Measurements from ENCODE around the gene SLC9A9. TPM values are rescaled to one million over a fixed set of nuclear protein-coding genes. Genes with fewer than 3 reads are reported as not detected.
A peak's percentile ranks its signal among the peaks of the same experiment; 100 is the strongest.

The SLC9A9 gene
- total RNA-seq, 3 donors from 2014 or later (not counting 1 experiment from before 2014, with no cell fraction given), result 24.0 to 29.1 (median 27.2) TPM

DNA sequence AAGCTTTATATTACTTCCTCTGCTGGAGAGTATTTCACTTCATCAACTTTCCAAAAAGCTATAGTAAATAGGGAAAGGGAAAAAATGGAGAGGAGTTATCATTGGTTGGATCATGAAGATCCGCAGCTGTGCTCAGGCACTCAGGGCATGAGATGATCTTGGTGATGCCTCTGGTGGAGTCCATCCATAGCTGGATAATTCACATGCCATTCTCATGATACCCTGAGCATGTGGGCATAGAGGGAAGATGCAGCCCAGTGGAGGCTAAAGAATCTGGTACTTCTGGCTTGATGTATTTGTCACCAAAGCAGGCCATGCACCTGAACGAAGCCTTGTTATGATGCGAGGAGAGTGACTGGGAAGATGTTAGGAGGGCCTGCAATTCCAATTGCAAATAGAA lies 578.5 kb downstream of the SLC9A9 start:
- Mint-ChIP-seq H3K27ac (peak overlapping the region; percentile 35 to 52), H3K4me3 (no peak overlapping the region), H3K36me3 (peaks cover 7% of the 10 kb centered on the region), H3K4me1 (peaks cover 41 to 72% of the 10 kb centered on the region in 2 donors), H3K9me3 (no peaks in the 10 kb centered on the region), H3K27me3 (ENCODE audit: low read depth in 2 of 2) (no peaks in the 10 kb centered on the region)
- H3K9me3 ChIP-seq (ENCODE audit: control insufficient read depth, insufficient read depth, low read length), result no peaks in the 10 kb centered on the region
- no peaks in the 10 kb centered on the region for H3K36me3 ChIP-seq (ENCODE audit: control insufficient read depth, insufficient read depth, low read length)
- ATAC-seq, result no peak
- no peak overlapping the region for H3K27ac ChIP-seq (ENCODE audit: low read length)
- DNase-seq, result no peak
- H3K27me3 ChIP-seq (ENCODE audit: control insufficient read depth, insufficient read depth, low read length), result no peaks in the 10 kb centered on the region
- intact Hi-C loops (cut with micrococcal nuclease), result loop anchor here (5.0 kb wide), 1 partner anchor 33 kb away; no protein-coding TSS in a partner anchor
- TF ChIP-seq, protein P1, sequence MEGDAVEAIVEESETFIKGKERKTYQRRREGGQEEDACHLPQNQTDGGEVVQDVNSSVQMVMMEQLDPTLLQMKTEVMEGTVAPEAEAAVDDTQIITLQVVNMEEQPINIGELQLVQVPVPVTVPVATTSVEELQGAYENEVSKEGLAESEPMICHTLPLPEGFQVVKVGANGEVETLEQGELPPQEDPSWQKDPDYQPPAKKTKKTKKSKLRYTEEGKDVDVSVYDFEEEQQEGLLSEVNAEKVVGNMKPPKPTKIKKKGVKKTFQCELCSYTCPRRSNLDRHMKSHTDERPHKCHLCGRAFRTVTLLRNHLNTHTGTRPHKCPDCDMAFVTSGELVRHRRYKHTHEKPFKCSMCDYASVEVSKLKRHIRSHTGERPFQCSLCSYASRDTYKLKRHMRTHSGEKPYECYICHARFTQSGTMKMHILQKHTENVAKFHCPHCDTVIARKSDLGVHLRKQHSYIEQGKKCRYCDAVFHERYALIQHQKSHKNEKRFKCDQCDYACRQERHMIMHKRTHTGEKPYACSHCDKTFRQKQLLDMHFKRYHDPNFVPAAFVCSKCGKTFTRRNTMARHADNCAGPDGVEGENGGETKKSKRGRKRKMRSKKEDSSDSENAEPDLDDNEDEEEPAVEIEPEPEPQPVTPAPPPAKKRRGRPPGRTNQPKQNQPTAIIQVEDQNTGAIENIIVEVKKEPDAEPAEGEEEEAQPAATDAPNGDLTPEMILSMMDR (IDR thresholded peaks at IDR 0.05), result no peak
- H3K4me1 ChIP-seq (ENCODE audit: control insufficient read depth, insufficient read depth, low read length), result peaks cover 24% of the 10 kb centered on the region
- WGBS (ENCODE audit: insufficient coverage), result 97% methylated on average over 3 of the region's 3 CpGs
- H3K4me3 ChIP-seq (ENCODE audit: low read length), result no peak overlapping the region

DNA sequence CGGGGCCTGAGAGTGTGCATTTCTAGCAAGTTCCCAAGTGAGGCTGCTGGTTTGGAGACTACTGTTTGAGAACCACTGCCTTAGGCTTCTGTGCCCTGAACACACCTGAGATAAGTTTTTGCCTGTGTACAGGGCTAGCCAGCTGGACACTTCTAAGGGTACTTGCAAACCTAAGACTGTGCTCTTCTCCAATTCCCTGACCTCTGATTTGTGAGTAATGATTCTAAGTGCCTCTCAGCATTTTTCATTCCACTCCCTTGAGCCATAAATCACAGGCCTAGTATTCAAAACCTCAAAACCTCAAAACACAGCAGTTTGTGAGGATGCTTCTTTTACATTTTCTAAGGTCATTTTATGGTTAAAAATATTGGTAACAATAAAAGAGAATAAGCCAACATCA lies 580.3 kb downstream of the SLC9A9 start:
- H3K36me3 Mint-ChIP-seq, result peaks cover 7% of the 10 kb centered on the region
- no peak for ATAC-seq
- intact Hi-C loops (cut with micrococcal nuclease), result loop anchor here (5.0 kb wide), 1 partner anchor 34 kb away; no protein-coding TSS in a partner anchor
- WGBS (ENCODE audit: insufficient coverage), result 100% methylated on average over 1 of the region's 1 CpG
- H3K4me1 Mint-ChIP-seq, result peaks cover 44 to 66% of the 10 kb centered on the region in 2 donors
- H3K27me3 ChIP-seq (ENCODE audit: control insufficient read depth, insufficient read depth, low read length), result no peaks in the 10 kb centered on the region
- peaks cover 24% of the 10 kb centered on the region for H3K4me1 ChIP-seq (ENCODE audit: control insufficient read depth, insufficient read depth, low read length)
- no peak overlapping the region for H3K27ac Mint-ChIP-seq
- H3K4me3 ChIP-seq (ENCODE audit: low read length), result no peak overlapping the region
- H3K4me3 Mint-ChIP-seq, result no peak overlapping the region
- H3K27me3 Mint-ChIP-seq (ENCODE audit: low read depth in 2 of 2), result no peaks in the 10 kb centered on the region
- no peaks in the 10 kb centered on the region for H3K9me3 Mint-ChIP-seq
- no peaks in the 10 kb centered on the region for H3K9me3 ChIP-seq (ENCODE audit: control insufficient read depth, insufficient read depth, low read length)
- no peak overlapping the region for H3K27ac ChIP-seq (ENCODE audit: low read length)
- H3K36me3 ChIP-seq (ENCODE audit: control insufficient read depth, insufficient read depth, low read length), result no peaks in the 10 kb centered on the region
- no peak for DNase-seq
- TF ChIP-seq, protein P1 (IDR thresholded peaks at IDR 0.05), result no peak

DNA sequence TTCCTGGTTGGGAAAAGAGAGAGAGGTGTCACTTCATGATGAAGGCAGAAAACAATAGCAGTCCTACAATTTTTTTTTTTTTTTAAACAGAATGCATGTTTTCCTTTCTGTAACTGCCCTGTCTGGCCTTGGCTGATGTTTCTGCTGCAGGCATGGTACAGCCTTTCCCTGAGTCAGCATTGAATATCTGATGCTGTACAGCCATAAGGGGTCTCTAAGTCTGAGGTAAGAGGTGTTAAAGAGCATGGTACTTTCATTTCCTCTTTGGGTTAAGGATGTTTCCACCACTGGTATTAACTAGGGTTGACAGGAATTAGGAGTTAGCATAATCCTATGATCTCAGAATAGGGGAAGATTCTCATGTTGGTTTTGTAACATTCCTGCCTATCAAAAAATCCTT lies 581.3 kb downstream of the SLC9A9 start:
- H3K27me3 ChIP-seq (ENCODE audit: control insufficient read depth, insufficient read depth, low read length), result no peaks in the 10 kb centered on the region
- H3K27me3 Mint-ChIP-seq (ENCODE audit: low read depth in 2 of 2), result no peaks in the 10 kb centered on the region

More for the DNA sequence above, 581.3 kb downstream of the SLC9A9 start:
- peak overlapping the region; percentile 68 to 73 for H3K27ac Mint-ChIP-seq
- Histone ChIP-seq H3K36me3 (ENCODE audit: control insufficient read depth, insufficient read depth, low read length) (no peaks in the 10 kb centered on the region), H3K4me3 (ENCODE audit: low read length) (no peak overlapping the region), H3K27ac (ENCODE audit: low read length) (no peak overlapping the region), H3K9me3 (ENCODE audit: control insufficient read depth, insufficient read depth, low read length) (no peaks in the 10 kb centered on the region), H3K4me1 (ENCODE audit: control insufficient read depth, insufficient read depth, low read length) (peaks cover 24% of the 10 kb centered on the region)
- ATAC-seq (peak in 2 of 3 donors; percentile 63 to 78), DNase-seq (no peak)
- H3K4me3 Mint-ChIP-seq, result peak overlapping the region; percentile 59
- peaks cover 44 to 65% of the 10 kb centered on the region in 2 donors for H3K4me1 Mint-ChIP-seq
- peaks cover 7% of the 10 kb centered on the region for H3K36me3 Mint-ChIP-seq
- TF ChIP-seq, protein P1 (IDR thresholded peaks at IDR 0.05), result no peak
- H3K9me3 Mint-ChIP-seq, result no peaks in the 10 kb centered on the region
- intact Hi-C loops (cut with micrococcal nuclease), result loop anchor here (5.0 kb wide), 1 partner anchor 35 kb away; no protein-coding TSS in a partner anchor

Data from natural killer cell (primary cell).